MCF 10A (cell line): ENCODE data around the gene ING1. TPM values are rescaled to one million over a fixed set of nuclear protein-coding genes. Genes with fewer than 3 reads are reported as not detected.
"Not testable (repeated sequence)": the region's sequence is repeated elsewhere in the genome, so short reads cannot be mapped to it uniquely, and the experiment has no call there.

ENCODE experiments used
- BruUV-seq: library from RNA; stranded (reverse); fragments of 400-500 nt; replicated peaks from 2 replicates; lab custom pipeline; 2021; lab: Mats Ljungman, UMichigan
- CTCF ChIA-PET: fragments of 300-600 bp; sonication (Branson Sonifier 250); formaldehyde crosslinking; extraction: SDS; loops from one replicate; lab custom pipeline; 2021; ENCODE audit warnings: antibody characterized with exemption, inconsistent platforms; lab: Yijun Ruan, JAX
- POLR2A ChIA-PET: fragments of 300-600, 350-650 bp; sonication (Branson Sonifier 250); formaldehyde crosslinking; extraction: SDS; loops from one replicate; lab custom pipeline; 2020; ENCODE audit warnings: antibody characterized with exemption, inconsistent platforms; lab: Yijun Ruan, JAX
- DNase-seq: peaks from one replicate; pipeline ENCODE4 v3.0.0-alpha.2; 2018; ENCODE audit not compliant: unreplicated experiment
- H3K27ac Mint-ChIP-seq: one replicate; pipeline ENCODE4 v1.8.0; 2022; ENCODE audit warnings: mild to moderate bottlenecking, low read depth, mixed read lengths; ENCODE audit not compliant: unreplicated experiment
- H3K27me3 Mint-ChIP-seq: one replicate; pipeline ENCODE4 v1.8.0; 2022; ENCODE audit warnings: mixed read lengths; ENCODE audit not compliant: insufficient read depth, unreplicated experiment
- H3K36me3 Mint-ChIP-seq: one replicate; pipeline ENCODE4 v1.8.0; 2022; ENCODE audit warnings: mild to moderate bottlenecking, moderate library complexity, mixed read lengths; ENCODE audit not compliant: insufficient read depth, unreplicated experiment
- H3K4me1 Mint-ChIP-seq: one replicate; pipeline ENCODE4 v1.8.0; 2022; ENCODE audit warnings: mixed read lengths; ENCODE audit not compliant: insufficient read depth, unreplicated experiment
- H3K4me3 Mint-ChIP-seq: one replicate; pipeline ENCODE4 v1.8.0; 2022; ENCODE audit warnings: mild to moderate bottlenecking, moderate library complexity, mixed read lengths; ENCODE audit not compliant: unreplicated experiment
- H3K9me3 Mint-ChIP-seq: one replicate; pipeline ENCODE4 v1.8.0; 2022; ENCODE audit warnings: mixed read lengths; ENCODE audit not compliant: unreplicated experiment
- CTCF ChIP-seq: fragments of 200-600 bp; IDR thresholded peaks from one replicate; pipeline ENCODE4 v1.8.0; 2022; ENCODE audit warnings: antibody characterized with exemption, mild to moderate bottlenecking; ENCODE audit not compliant: unreplicated experiment
- intact Hi-C: fragments of 100-400 bp; cut with micrococcal nuclease; formaldehyde crosslinking; loops from 2 replicates; pipeline ENCODE4 v1.14.1; 2022
- total RNA-seq: library from RNA; stranded (reverse); gene quantifications from 2 replicates; pipeline ENCODE4 v1.2.3, GENCODE V29; 2022

Gene ING1
- total RNA-seq, 1 experiment from 2014 or later: 10.0 TPM

GRCh38 chr13:110690516-110690915 is 23.0 kb upstream of the ING1 start:
- intact Hi-C loops: no loop called here
- Mint-ChIP-seq H3K27me3 (no peaks in the 10 kb centered on the region), H3K9me3 (no peaks in the 10 kb centered on the region), H3K36me3 (peaks cover 77% of the 10 kb centered on the region), H3K27ac (no peak overlapping the region), H3K4me3 (no peak overlapping the region), H3K4me1 (no peaks in the 10 kb centered on the region)
- CTCF ChIA-PET: interaction anchor here (0.6 to 1.2 kb wide), 2 partner anchors 81 to 260 kb away, joined by 3 read pairs; no protein-coding TSS in a partner anchor
- POLR2A ChIA-PET: interaction anchor here (0.6 to 0.9 kb wide), 2 partner anchors 22 to 107 kb away, joined by 3 read pairs; no protein-coding TSS in a partner anchor
- TF ChIP-seq CTCF: no peak
- BruUV-seq: no TSS peak
- DNase-seq: no peak

DNA sequence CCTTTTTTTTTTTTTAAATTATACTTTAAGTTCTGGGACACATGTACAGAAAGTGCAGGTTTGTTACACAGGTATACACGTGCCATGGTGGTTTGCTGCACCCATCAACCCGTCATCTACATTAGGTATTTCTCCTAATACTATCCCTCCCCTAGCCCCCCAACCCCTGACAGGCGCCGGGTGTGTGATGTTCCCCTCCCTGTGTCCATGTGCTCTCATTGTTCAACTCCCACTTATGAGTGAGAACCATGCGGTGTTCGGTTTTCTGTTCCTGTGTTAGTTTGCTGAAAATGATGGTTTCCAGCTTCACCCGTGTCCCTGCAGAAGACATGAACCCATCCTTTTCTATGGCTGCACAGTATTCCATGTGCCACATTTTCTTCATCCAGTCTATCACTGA is 17.7 kb upstream of the ING1 start:
- POLR2A ChIA-PET, H3K27ac Mint-ChIP-seq, H3K4me1 Mint-ChIP-seq, BruUV-seq, H3K4me3 Mint-ChIP-seq, CTCF ChIA-PET, DNase-seq, H3K27me3 Mint-ChIP-seq, intact Hi-C loops, H3K9me3 Mint-ChIP-seq: not testable (repeated sequence)
- H3K36me3 Mint-ChIP-seq: peaks cover 92% of the 10 kb centered on the region

GRCh38 chr13:110696776-110697175 is 16.7 kb upstream of the ING1 start:
- Mint-ChIP-seq H3K27me3 (no peaks in the 10 kb centered on the region), H3K27ac (peak overlapping the region; percentile 39), H3K9me3 (no peaks in the 10 kb centered on the region), H3K4me1 (peaks cover 10% of the 10 kb centered on the region), H3K36me3 (peaks cover 96% of the 10 kb centered on the region), H3K4me3 (no peak overlapping the region)
- no peak for TF ChIP-seq CTCF
- POLR2A ChIA-PET: interaction anchor here (1.1 kb wide), 1 partner anchor 135 kb away, joined by 3 read pairs; no protein-coding TSS in a partner anchor
- BruUV-seq: no TSS peak
- no peak for DNase-seq
- CTCF ChIA-PET: no interaction called here
- intact Hi-C loops: no loop called here

DNA sequence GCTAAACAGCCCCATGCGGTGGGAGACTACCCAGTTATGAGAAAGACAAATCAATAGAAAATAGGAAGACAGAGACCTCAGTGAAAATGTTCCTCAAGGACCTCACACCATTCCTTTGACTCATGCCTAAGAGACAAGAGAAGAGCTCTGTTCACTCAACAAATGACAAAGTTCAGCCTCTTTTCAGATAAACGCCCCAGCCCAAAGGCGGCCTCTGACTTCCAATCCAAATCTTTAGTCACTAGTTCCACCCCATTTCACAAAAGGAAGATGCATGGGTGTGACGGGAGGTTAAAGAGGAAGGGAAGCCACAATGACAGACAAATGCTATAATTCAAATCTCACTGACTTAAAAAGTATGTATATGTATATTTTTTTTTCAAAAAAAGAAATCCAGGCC is 15.7 kb upstream of the ING1 start:
- POLR2A ChIA-PET: interaction anchor here (0.6 kb wide), 1 partner anchor 21 kb away, joined by 4 read pairs; no protein-coding TSS in a partner anchor
- BruUV-seq: no TSS peak
- CTCF ChIA-PET: interaction anchor here (1.0 kb wide), 1 partner anchor 15 kb away, joined by 4 read pairs; no protein-coding TSS in a partner anchor
- H3K4me3 Mint-ChIP-seq: no peak overlapping the region
- H3K27me3 Mint-ChIP-seq: no peaks in the 10 kb centered on the region
- DNase-seq: no peak
- intact Hi-C loops: no loop called here
- H3K9me3 Mint-ChIP-seq: no peaks in the 10 kb centered on the region
- H3K27ac Mint-ChIP-seq: no peak overlapping the region
- peaks cover 98% of the 10 kb centered on the region for H3K36me3 Mint-ChIP-seq
- no peak for TF ChIP-seq CTCF
- peaks cover 15% of the 10 kb centered on the region for H3K4me1 Mint-ChIP-seq
